Astrocyte (in vitro differentiated cells and primary cell): Measurements from ENCODE around the gene SRBD1. TPM values are rescaled to one million over a fixed set of nuclear protein-coding genes. Genes with fewer than 3 reads are reported as not detected.

ENCODE experiments used
- DNase-seq: peaks from one replicate; pipeline ENCODE4 v3.0.0-alpha.2; 2010; ENCODE audit warnings: low read depth
- FAIRE-seq: peaks from 2 replicates; lab custom pipeline; 2011; peaks lifted over from hg19 to GRCh38; lab: Jason Lieb, UNC
- H2AFZ ChIP-seq: 2 replicates; pipeline ENCODE4 v1.6.0; 2012; ENCODE audit warnings: low read depth, low read length, inconsistent platforms
- H3K27ac ChIP-seq: 2 replicates; pipeline ENCODE4 v1.5.1; 2011; ENCODE audit warnings: low read depth, low read length, inconsistent platforms
- H3K27me3 ChIP-seq: 2 replicates; pipeline ENCODE4 v1.6.0; 2011; ENCODE audit warnings: low read length, inconsistent platforms; ENCODE audit not compliant: insufficient read depth
- H3K36me3 ChIP-seq: 2 replicates; pipeline ENCODE4 v1.5.1; 2011; ENCODE audit warnings: low read length, inconsistent platforms; ENCODE audit not compliant: insufficient read depth
- H3K4me1 ChIP-seq: 2 replicates; pipeline ENCODE4 v1.5.1; 2011; ENCODE audit warnings: low read length, inconsistent platforms; ENCODE audit not compliant: insufficient read depth
- H3K4me2 ChIP-seq: 2 replicates; pipeline ENCODE4 v1.6.0; 2012; ENCODE audit warnings: low read length, inconsistent platforms
- H3K4me3 ChIP-seq: 2 replicates; pipeline ENCODE4 v1.5.1; 2011; ENCODE audit warnings: low read depth, mild to moderate bottlenecking, low read length, inconsistent platforms; ENCODE audit not compliant: insufficient read depth
- H3K79me2 ChIP-seq: 2 replicates; pipeline ENCODE4 v1.6.0; 2012; ENCODE audit warnings: mild to moderate bottlenecking, low read length, inconsistent platforms; ENCODE audit not compliant: insufficient read depth
- H3K9ac ChIP-seq: 2 replicates; pipeline ENCODE4 v1.6.0; 2012; ENCODE audit warnings: mild to moderate bottlenecking, low read length, inconsistent platforms
- H3K9me3 ChIP-seq: 2 replicates; pipeline ENCODE4 v1.5.1; 2012; ENCODE audit warnings: low read depth, mild to moderate bottlenecking, low read length, inconsistent platforms; ENCODE audit not compliant: insufficient read depth
- H4K20me1 ChIP-seq: 2 replicates; pipeline ENCODE4 v1.6.0; 2012; ENCODE audit warnings: low read length, inconsistent platforms; ENCODE audit not compliant: insufficient read depth
- H3K27ac Mint-ChIP-seq: one replicate; pipeline ENCODE4 v1.8.0; 2021; ENCODE audit warnings: mild to moderate bottlenecking, mixed read lengths; ENCODE audit not compliant: unreplicated experiment
- H3K27me3 Mint-ChIP-seq: one replicate; pipeline ENCODE4 v1.8.0; 2021; ENCODE audit warnings: low read depth, mixed read lengths; ENCODE audit not compliant: unreplicated experiment
- H3K36me3 Mint-ChIP-seq: one replicate; pipeline ENCODE4 v1.8.0; 2021; ENCODE audit warnings: low read depth, mixed read lengths; ENCODE audit not compliant: unreplicated experiment
- H3K4me1 Mint-ChIP-seq: one replicate; pipeline ENCODE4 v1.8.0; 2021; ENCODE audit warnings: low read depth, mixed read lengths; ENCODE audit not compliant: unreplicated experiment
- H3K4me3 Mint-ChIP-seq: one replicate; pipeline ENCODE4 v1.8.0; 2021; ENCODE audit warnings: mild to moderate bottlenecking, moderate library complexity, mixed read lengths; ENCODE audit not compliant: unreplicated experiment
- H3K9me3 Mint-ChIP-seq: one replicate; pipeline ENCODE4 v1.8.0; 2021; ENCODE audit warnings: mild to moderate bottlenecking, mixed read lengths; ENCODE audit not compliant: unreplicated experiment
- CTCF ChIP-seq: IDR thresholded peaks from 2 replicates; pipeline ENCODE4 v1.5.1; 2011; ENCODE audit warnings: low read depth, mild to moderate bottlenecking, inconsistent platforms, low read length, moderate library complexity; ENCODE audit not compliant: insufficient read depth
- EZH2 ChIP-seq: IDR thresholded peaks from 2 replicates; pipeline ENCODE4 v1.6.1; 2012; ENCODE audit warnings: mild to moderate bottlenecking, low read length, inconsistent platforms; ENCODE audit not compliant: insufficient read depth
- total RNA-seq: library from RNA; stranded (reverse); gene quantifications from 2 replicates; pipeline ENCODE4 v1.2.1, GENCODE V29; 2021

SRBD1 gene
- total RNA-seq, 1 donor from 2014 or later: 9.3 TPM

GRCh38 chr2:45626387-45627221 lies 15.5 kb upstream of the SRBD1 start:
- Mint-ChIP-seq H3K27ac (no peak overlapping the region), H3K27me3 (peaks cover 47% of the 10 kb centered on the region), H3K9me3 (no peaks in the 10 kb centered on the region), H3K36me3 (no peaks in the 10 kb centered on the region), H3K4me3 (no peak overlapping the region), H3K4me1 (peaks cover 7% of the 10 kb centered on the region)
- Histone ChIP-seq H3K27me3 (peaks cover 25% of the 10 kb centered on the region), H3K27ac (no peak overlapping the region), H3K9ac (no peak overlapping the region), H3K4me1 (no peaks in the 10 kb centered on the region), H3K79me2 (no peaks in the 10 kb centered on the region), H3K36me3 (no peaks in the 10 kb centered on the region), H4K20me1 (no peaks in the 10 kb centered on the region), H3K4me3 (no peak overlapping the region), H3K9me3 (no peaks in the 10 kb centered on the region), H3K4me2 (no peak overlapping the region), H2AFZ (no peak overlapping the region)
- TF ChIP-seq CTCF (no peak), EZH2 (no peak)
- DNase-seq (no peak), FAIRE-seq (no peak)

GRCh38 chr2:45625824-45626223 lies 14.8 kb upstream of the SRBD1 start:
- Histone ChIP-seq H3K36me3 (no peaks in the 10 kb centered on the region), H3K9ac (no peak overlapping the region), H3K9me3 (no peaks in the 10 kb centered on the region), H2AFZ (no peak overlapping the region), H3K4me2 (no peak overlapping the region), H3K4me1 (no peaks in the 10 kb centered on the region), H3K27ac (no peak overlapping the region), H3K27me3 (peaks cover 19% of the 10 kb centered on the region), H3K4me3 (no peak overlapping the region), H3K79me2 (no peaks in the 10 kb centered on the region), H4K20me1 (no peaks in the 10 kb centered on the region)
- TF ChIP-seq EZH2 (no peak), CTCF (no peak)
- H3K27ac Mint-ChIP-seq: no peak overlapping the region
- H3K27me3 Mint-ChIP-seq: peaks cover 44% of the 10 kb centered on the region
- no peak overlapping the region for H3K4me3 Mint-ChIP-seq
- no peaks in the 10 kb centered on the region for H3K36me3 Mint-ChIP-seq
- no peak for FAIRE-seq
- peaks cover 7% of the 10 kb centered on the region for H3K4me1 Mint-ChIP-seq
- H3K9me3 Mint-ChIP-seq: no peaks in the 10 kb centered on the region
- DNase-seq: no peak

GRCh38 chr2:45623098-45623497 lies 12.0 kb upstream of the SRBD1 start:
- no peak overlapping the region for H2AFZ ChIP-seq
- no peak overlapping the region for H3K4me2 ChIP-seq
- no peak overlapping the region for H3K27ac ChIP-seq
- FAIRE-seq (no peak), DNase-seq (no peak)
- H3K79me2 ChIP-seq: no peaks in the 10 kb centered on the region
- no peak for TF ChIP-seq CTCF
- no peak for TF ChIP-seq EZH2
- no peaks in the 10 kb centered on the region for H3K9me3 ChIP-seq
- H3K9me3 Mint-ChIP-seq: no peaks in the 10 kb centered on the region
- H3K36me3 Mint-ChIP-seq: no peaks in the 10 kb centered on the region
- H3K27me3 ChIP-seq: peaks cover 15% of the 10 kb centered on the region
- H3K4me1 Mint-ChIP-seq: peaks cover 7% of the 10 kb centered on the region
- H3K4me3 ChIP-seq: no peak overlapping the region
- no peak overlapping the region for H3K9ac ChIP-seq
- H3K27me3 Mint-ChIP-seq: peaks cover 30% of the 10 kb centered on the region
- no peaks in the 10 kb centered on the region for H3K4me1 ChIP-seq
- no peaks in the 10 kb centered on the region for H3K36me3 ChIP-seq
- no peak overlapping the region for H3K27ac Mint-ChIP-seq
- H3K4me3 Mint-ChIP-seq: no peak overlapping the region
- H4K20me1 ChIP-seq: no peaks in the 10 kb centered on the region
